ENCODE results near the gene CNBD2. TPM values are rescaled to one million over a fixed set of nuclear protein-coding genes. Genes with fewer than 3 reads are reported as not detected.
A peak's percentile ranks its signal among the peaks of the same experiment; 100 is the strongest.

The CNBD2 gene
- polyA plus RNA-seq, 3 donors, result 8.0 to 11.3 (median 9.3) TPM

GRCh38 chr20:35991142-35991771 lies 22.9 kb downstream of the CNBD2 start:
- peaks cover 0 to 5% of the 10 kb centered on the region in 2 donors for H3K27me3 ChIP-seq (ENCODE audit: control insufficient read depth in 2 of 2, insufficient read depth in 2 of 2, low read length in 2 of 2)
- H4K20me1 ChIP-seq (ENCODE audit: insufficient read depth, low read length), result no peaks in the 10 kb centered on the region
- H3K9me3 Mint-ChIP-seq, result no peaks in the 10 kb centered on the region
- no peaks in the 10 kb centered on the region for H3K36me3 Mint-ChIP-seq
- peaks cover 11% of the 10 kb centered on the region for H3K4me1 Mint-ChIP-seq
- no peaks in the 10 kb centered on the region for H3K9me3 ChIP-seq (replicated peaks in 1 of 2; ENCODE audit: control insufficient read depth in 1 of 2, insufficient read depth in 1 of 2, low read length in 2 of 2)
- peaks cover 8 to 18% (median 12%) of the 10 kb centered on the region in 3 donors for H3K27me3 Mint-ChIP-seq (ENCODE audit: low read depth in 3 of 3)
- H3K79me2 ChIP-seq (ENCODE audit: insufficient read depth, low read length), result no peaks in the 10 kb centered on the region
- no peaks in the 10 kb centered on the region for H3K36me3 ChIP-seq (replicated peaks in 1 of 2; ENCODE audit: control insufficient read depth in 1 of 2, insufficient read depth in 2 of 2, low read length in 2 of 2)
- no peak overlapping the region for H3K9ac ChIP-seq (ENCODE audit: insufficient read depth, low read length, poor library complexity, severe bottlenecking)
- intact Hi-C loops (cut with micrococcal nuclease), result loop anchor here in 1 of 2 donors (10.0 kb wide), 1 partner anchor 74 kb away; no protein-coding TSS in a partner anchor
- no peak overlapping the region for H3K27ac Mint-ChIP-seq
- no peak overlapping the region for H3K4me3 ChIP-seq (replicated peaks in 1 of 3; ENCODE audit: low read depth in 2 of 3, low read length in 3 of 3)
- DNase-seq, result peak in 1 of 3 donors; percentile 12
- H3K4me2 ChIP-seq (replicated peaks; ENCODE audit: extremely low read depth, low read length, poor library complexity, severe bottlenecking), result no peak overlapping the region
- no CpG with 5 or more reads among the region's 3 CpGs for WGBS (ENCODE audit: insufficient coverage)
- H3K4me3 Mint-ChIP-seq, result no peak overlapping the region
- H3K4me1 ChIP-seq (ENCODE audit: control insufficient read depth in 1 of 2, insufficient read depth in 2 of 2, low read length in 2 of 2), result peaks cover 4 to 9% of the 10 kb centered on the region in 2 donors
- peak; percentile 48 for TF ChIP-seq CTCF (IDR thresholded peaks at IDR 0.05)
- no peak overlapping the region for H2AFZ ChIP-seq (ENCODE audit: insufficient read depth, low read depth, low read length, poor library complexity, severe bottlenecking)
- no peak overlapping the region for H3K27ac ChIP-seq (ENCODE audit: low read depth in 1 of 2, low read length in 2 of 2)

DNA sequence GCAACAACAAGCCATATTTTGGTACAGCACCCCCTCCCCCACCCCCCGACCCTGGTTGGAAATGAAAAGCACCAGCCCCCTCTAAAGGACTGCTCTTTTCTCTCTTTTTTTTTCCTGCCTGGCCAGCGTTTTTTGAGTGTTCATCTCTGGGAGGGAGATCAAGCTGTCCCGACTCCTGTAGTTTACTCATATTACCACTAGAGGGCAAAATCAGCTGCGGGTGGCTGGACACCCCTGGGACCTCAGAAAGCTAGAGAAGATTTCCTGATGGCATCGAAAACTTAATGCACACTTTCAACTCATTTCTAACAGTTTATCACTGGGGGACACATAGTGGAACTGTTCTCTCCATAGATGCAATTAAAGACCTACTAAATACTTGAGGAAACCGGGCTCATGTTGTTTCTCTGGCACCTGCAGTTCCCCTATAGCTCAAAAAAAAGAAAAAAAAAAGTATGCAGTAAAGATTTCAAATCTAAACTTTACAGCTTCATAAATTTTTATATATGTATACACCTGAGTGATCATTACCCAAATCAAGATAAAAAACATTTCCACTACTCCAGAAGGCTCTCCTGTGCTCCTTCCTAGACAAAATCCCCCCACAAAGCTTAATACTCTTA lies 24.4 kb downstream of the CNBD2 start:
- Histone ChIP-seq H3K27ac (ENCODE audit: low read depth in 1 of 2, low read length in 2 of 2) (no peak overlapping the region), H2AFZ (ENCODE audit: insufficient read depth, low read depth, low read length, poor library complexity, severe bottlenecking) (peak overlapping the region; percentile 53), H3K9me3 (replicated peaks in 1 of 2; ENCODE audit: control insufficient read depth in 1 of 2, insufficient read depth in 1 of 2, low read length in 2 of 2) (no peaks in the 10 kb centered on the region), H3K36me3 (replicated peaks in 1 of 2; ENCODE audit: control insufficient read depth in 1 of 2, insufficient read depth in 2 of 2, low read length in 2 of 2) (no peaks in the 10 kb centered on the region), H4K20me1 (ENCODE audit: insufficient read depth, low read length) (no peaks in the 10 kb centered on the region), H3K79me2 (ENCODE audit: insufficient read depth, low read length) (no peaks in the 10 kb centered on the region), H3K9ac (ENCODE audit: insufficient read depth, low read length, poor library complexity, severe bottlenecking) (no peak overlapping the region), H3K4me2 (replicated peaks; ENCODE audit: extremely low read depth, low read length, poor library complexity, severe bottlenecking) (peak overlapping the region; percentile 17), H3K4me3 (replicated peaks in 1 of 3; ENCODE audit: low read depth in 2 of 3, low read length in 3 of 3) (no peak overlapping the region), H3K27me3 (ENCODE audit: control insufficient read depth in 2 of 2, insufficient read depth in 2 of 2, low read length in 2 of 2) (peaks cover 0 to 5% of the 10 kb centered on the region in 2 donors), H3K4me1 (ENCODE audit: control insufficient read depth in 1 of 2, insufficient read depth in 2 of 2, low read length in 2 of 2) (peaks cover 4 to 9% of the 10 kb centered on the region in 2 donors)
- peak; percentile 41 to 60 (median 58) for DNase-seq
- Mint-ChIP-seq H3K36me3 (no peaks in the 10 kb centered on the region), H3K4me1 (peaks cover 11% of the 10 kb centered on the region), H3K27me3 (ENCODE audit: low read depth in 3 of 3) (peaks cover 5 to 13% (median 8%) of the 10 kb centered on the region in 3 donors), H3K27ac (no peak overlapping the region), H3K4me3 (peak overlapping the region in 1 of 2 donors; percentile 74), H3K9me3 (no peaks in the 10 kb centered on the region)
- WGBS (ENCODE audit: insufficient coverage), result 0% methylated on average over 3 of the region's 6 CpGs
- TF ChIP-seq CTCF (IDR thresholded peaks at IDR 0.05), result peak; percentile 79
- intact Hi-C loops (cut with micrococcal nuclease), result loop anchor here (2.0 to 10.0 kb wide), 2 partner anchors 72 to 146 kb away; no protein-coding TSS in a partner anchor

Measured in CD14-positive monocyte (primary cell).